ENCODE data around the gene ALOXE3. TPM values are rescaled to one million over a fixed set of nuclear protein-coding genes. Genes with fewer than 3 reads are reported as not detected.

Gene ALOXE3
- total RNA-seq, 1 donor = 0.10 TPM

Other genes starting within 250 kb of the ALOXE3 start
- gene CHD3, start 229.7 kb downstream of the ALOXE3 start, total RNA-seq = 96.4 TPM
- gene RNF227, start 202.2 kb downstream of the ALOXE3 start, total RNA-seq = 2.4 TPM
- 1.2 TPM for gene KCNAB3, start 188.7 kb downstream of the ALOXE3 start, total RNA-seq
- 21.4 TPM for gene TRAPPC1, start 186.6 kb downstream of the ALOXE3 start, total RNA-seq
- 9.2 TPM for gene CNTROB, start 186.3 kb downstream of the ALOXE3 start, total RNA-seq
- 0.10 TPM for gene GUCY2D, start 115.9 kb downstream of the ALOXE3 start, total RNA-seq
- gene ALOX15B, start 79.5 kb downstream of the ALOXE3 start, total RNA-seq = 0.10 TPM
- gene ALOX12B, start 30.8 kb downstream of the ALOXE3 start, total RNA-seq = not detected
- gene HES7, start 5.6 kb upstream of the ALOXE3 start, total RNA-seq = not detected
- gene PER1, start 33.9 kb upstream of the ALOXE3 start, total RNA-seq = 250 TPM
- 40.3 TPM for gene VAMP2, start 44.4 kb upstream of the ALOXE3 start, total RNA-seq
- gene TMEM107, start 57.9 kb upstream of the ALOXE3 start, total RNA-seq = 221 TPM
- 9.2 TPM for gene BORCS6, start 71.7 kb upstream of the ALOXE3 start, total RNA-seq
- gene AURKB, start 92.1 kb upstream of the ALOXE3 start, total RNA-seq = 1.5 TPM
- gene CTC1, start 129.5 kb upstream of the ALOXE3 start, total RNA-seq = 61.2 TPM
- gene PFAS, start 130.8 kb upstream of the ALOXE3 start, total RNA-seq = 6.0 TPM
- 5.1 TPM for gene RANGRF, start 170.2 kb upstream of the ALOXE3 start, total RNA-seq
- 0.42 TPM for gene SLC25A35, start 176.9 kb upstream of the ALOXE3 start, total RNA-seq
- gene ARHGEF15, start 191.7 kb upstream of the ALOXE3 start, total RNA-seq = not detected
- gene ODF4, start 221.3 kb upstream of the ALOXE3 start, total RNA-seq = not detected

Data from mononuclear cell (primary cell).